NCI-H1105 (cell line): ENCODE results near the gene GKN2.
"Not testable (repeated sequence)": the region's sequence is repeated elsewhere in the genome, so short reads cannot be mapped to it uniquely, and the experiment has no call there.

Experiments
- DNase-seq: peaks from one replicate; lab custom pipeline; 2025; lab: John Stamatoyannopoulos, UW

The GKN2 gene

GRCh38 chr2:68918497-68918896 lies 34.2 kb downstream of the GKN2 start:
- no peak for DNase-seq

GRCh38 chr2:68917034-68917718 lies 35.5 kb downstream of the GKN2 start:
- DNase-seq = no peak

- DNase-seq = no peak
Observed at GRCh38 chr2:68916226-68916625, 36.5 kb downstream of the GKN2 start.

DNA sequence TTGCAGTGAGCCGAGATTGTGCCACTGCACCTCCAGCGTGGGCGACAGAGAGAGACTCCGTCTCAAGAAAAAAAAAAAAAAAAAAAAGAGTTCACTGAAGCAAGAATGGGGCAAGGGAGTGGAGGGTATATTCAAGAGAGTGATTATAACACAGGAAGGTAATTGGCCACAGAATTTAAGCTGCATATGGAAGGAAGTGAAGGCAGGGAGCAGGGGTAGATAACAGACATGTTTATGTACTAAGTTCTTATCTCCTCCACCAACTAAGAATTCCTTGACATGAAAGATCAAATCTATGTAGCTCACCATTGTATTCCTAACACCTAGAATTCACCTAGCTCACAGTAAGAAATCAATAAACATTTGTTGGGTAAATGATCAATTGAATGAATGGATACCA lies 37.3 kb downstream of the GKN2 start:
- no peak for DNase-seq

GRCh38 chr2:68913359-68913758 lies 39.3 kb downstream of the GKN2 start:
- no peak for DNase-seq

GRCh38 chr2:68912732-68913131 lies 40.0 kb downstream of the GKN2 start:
- DNase-seq = no peak

DNA sequence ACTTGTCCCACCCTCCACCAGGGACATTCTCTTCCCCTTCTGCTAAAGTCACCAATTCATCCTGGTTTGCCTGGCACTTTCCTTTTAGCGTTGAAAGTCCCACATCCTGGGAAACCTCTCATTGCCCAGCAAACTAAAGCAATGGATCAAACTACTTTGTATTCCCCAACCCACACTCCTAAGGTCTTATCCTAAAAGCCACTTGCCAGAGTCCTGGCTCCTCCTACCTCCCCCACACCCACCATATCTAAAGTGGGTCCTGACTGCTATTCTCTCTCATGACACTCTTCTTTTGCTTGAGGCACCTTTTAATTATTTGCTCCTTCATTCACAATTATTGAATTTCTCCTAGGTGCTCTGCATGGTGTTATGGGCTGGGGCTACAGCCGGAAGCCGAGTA lies 40.6 kb downstream of the GKN2 start:
- DNase-seq = no peak

- DNase-seq = no peak
Observed at GRCh38 chr2:68911709-68912108, 41.0 kb downstream of the GKN2 start.

DNA sequence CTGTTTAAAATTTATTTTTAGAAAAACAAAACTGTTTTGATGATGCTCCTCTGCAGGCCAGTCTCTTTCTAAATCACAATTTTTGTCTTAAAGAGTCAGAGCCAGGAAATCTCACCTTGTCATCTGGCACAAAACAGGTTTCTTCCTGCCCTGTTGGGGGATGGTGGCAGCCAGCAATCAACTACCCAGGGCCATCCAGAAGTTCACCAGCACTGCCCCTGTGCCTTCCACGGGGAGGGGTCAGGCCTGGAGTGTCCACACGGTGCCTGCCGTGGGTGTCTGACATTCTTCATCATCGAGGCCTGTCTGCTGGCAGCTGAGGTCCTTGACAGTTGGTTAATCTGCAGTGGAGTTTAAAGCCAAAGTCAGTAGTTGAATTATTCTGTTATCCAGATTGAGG lies 41.4 kb downstream of the GKN2 start:
- no peak for DNase-seq

- DNase-seq = peak; percentile 63
Observed at GRCh38 chr2:68909793-68910674, 42.7 kb downstream of the GKN2 start.

DNA sequence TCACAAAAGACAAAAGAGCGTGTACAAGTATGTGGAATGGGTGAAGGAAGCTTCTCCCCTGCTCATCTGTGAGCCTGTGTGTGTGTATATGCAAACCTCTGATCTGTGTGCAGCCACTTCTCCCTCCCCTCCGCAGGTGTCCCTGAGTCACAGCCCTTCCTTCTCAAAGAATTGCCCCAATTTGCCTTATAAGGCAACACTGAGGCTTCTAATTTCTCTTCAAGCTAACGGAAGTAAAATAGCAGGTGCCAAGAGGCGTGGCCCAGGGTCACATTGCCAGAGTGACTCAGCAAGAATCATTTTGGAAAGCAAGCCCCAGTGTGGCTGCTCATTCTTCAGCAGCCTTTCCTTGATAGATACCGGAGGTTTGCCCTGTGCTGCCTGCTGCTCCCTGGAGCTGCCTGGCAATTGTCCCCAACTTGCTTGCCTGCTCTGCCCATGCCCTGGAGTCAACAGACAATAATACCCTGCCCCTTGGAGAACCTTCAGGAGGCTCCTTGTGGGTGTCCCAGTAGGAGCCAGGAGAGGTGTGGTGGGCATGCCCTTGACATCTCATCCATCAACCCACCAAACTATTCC lies 44.2 kb downstream of the GKN2 start:
- DNase-seq = peak; percentile 25

GRCh38 chr2:68907920-68908253 lies 44.8 kb downstream of the GKN2 start:
- DNase-seq = no peak

DNA sequence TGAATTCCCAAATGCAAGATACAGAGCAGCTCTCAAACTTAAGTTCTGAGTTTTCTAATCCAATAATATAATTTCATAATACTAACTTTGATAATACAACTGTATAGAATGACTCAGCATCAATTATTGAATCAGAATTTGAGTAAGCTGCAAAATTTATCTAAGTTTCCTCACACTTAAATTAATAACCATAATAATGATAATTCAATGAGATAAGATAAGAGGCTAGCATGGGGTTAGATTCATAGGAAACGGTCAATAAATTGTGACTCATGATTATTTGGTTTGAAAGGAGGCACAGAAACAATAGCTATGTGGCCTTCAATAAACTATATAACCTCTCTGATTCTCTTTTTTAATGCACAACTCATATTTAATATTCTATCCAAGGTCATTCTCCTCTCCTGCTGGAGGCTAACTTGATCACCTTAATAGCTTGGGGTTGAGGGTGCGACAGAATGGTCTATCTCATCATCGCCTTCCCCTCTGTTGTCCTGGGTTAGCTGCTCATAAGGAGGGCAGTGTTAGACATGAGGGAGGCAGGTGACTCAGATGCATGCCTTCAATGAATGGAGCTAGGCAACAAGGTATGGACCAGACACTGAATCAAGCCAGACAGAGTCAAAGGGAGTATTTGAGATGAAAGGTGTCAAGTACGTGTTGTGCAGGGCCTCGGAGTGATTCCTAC lies 45.3 kb downstream of the GKN2 start:
- DNase-seq = no peak

GRCh38 chr2:68906716-68907115 lies 46.0 kb downstream of the GKN2 start:
- no peak for DNase-seq

DNA sequence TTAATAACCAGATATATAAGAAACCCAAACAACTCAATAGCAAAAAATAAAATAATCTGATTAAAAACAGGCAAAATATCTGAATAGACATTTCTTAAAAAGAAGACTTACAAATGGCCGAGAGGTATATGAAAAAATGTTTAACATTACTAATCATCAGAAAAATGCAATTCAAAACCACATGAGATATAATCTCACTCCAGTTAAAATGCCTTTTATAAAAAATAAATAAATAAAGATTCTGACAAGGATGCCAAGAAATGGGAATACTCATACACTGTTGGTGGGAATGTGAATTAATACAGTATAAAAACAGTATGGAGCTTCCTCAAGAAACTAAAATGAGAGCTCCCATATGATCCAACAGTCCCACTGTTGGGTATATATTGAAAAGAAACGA lies 47.6 kb downstream of the GKN2 start:
- no peak for DNase-seq

DNA sequence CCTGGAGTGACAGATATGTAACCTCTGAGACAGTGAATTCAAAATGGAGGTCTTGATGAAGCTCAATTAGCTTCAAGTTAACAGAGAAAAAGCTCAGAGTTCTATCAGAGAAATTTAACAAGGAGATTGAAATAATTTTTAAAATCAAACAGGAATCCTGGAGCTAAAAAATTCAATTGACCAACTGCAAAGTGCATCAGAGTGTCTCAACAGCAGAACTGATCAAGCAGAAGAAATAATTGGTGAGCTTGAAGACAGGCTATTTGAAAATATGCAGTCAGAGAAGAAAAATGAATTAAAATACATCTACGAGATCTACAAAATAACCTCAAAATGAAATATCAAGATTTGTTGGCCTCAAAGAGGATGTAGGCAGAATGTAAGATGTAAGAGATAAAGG lies 51.1 kb downstream of the GKN2 start:
- DNase-seq = no peak

GRCh38 chr2:68901199-68901514 lies 51.5 kb downstream of the GKN2 start:
- no peak for DNase-seq

GRCh38 chr2:68900496-68901198 lies 52.0 kb downstream of the GKN2 start:
- DNase-seq = no peak

DNA sequence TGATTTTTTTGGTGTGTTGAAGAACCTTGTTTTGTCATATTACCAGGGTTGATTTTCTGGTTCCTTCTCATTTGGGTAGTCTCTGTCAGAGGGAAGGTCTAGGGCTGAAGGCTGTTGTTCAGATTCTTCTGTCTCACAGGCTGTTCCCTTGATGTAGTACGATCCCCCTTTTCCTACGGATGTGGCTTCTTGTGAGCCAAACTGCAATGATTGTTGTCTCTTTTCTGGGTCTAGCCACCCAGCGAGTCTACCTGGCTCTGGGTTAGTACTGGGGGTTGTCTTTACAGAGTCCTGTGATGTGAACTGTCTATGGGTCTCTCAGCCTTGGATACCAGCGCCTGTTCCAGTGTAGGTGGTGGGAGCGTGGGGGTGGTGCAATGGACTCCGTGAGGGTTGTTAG lies 56.7 kb downstream of the GKN2 start:
- not testable (repeated sequence) for DNase-seq
